IPS-18a (cell line): Measurements from ENCODE around the gene IL13.
"Not testable (repeated sequence)": the region's sequence is repeated elsewhere in the genome, so short reads cannot be mapped to it uniquely, and the experiment has no call there.

Experiments used
- H3K27ac ChIP-seq: one replicate; pipeline ENCODE4 v1.5.1; 2013; ENCODE audit warnings: low read length
- H3K27me3 ChIP-seq: one replicate; pipeline ENCODE4 v1.6.1; 2013; ENCODE audit warnings: mild to moderate bottlenecking, low read length; ENCODE audit not compliant: control insufficient read depth, insufficient read depth
- H3K36me3 ChIP-seq: one replicate; pipeline ENCODE4 v1.6.1; 2013; ENCODE audit warnings: low read depth, low read length; ENCODE audit not compliant: control insufficient read depth
- H3K4me1 ChIP-seq: one replicate; pipeline ENCODE4 v1.6.1; 2013; ENCODE audit warnings: low read depth, low read length; ENCODE audit not compliant: control insufficient read depth
- H3K4me3 ChIP-seq: one replicate; pipeline ENCODE4 v1.5.1; 2013; ENCODE audit warnings: low read length
- H3K9ac ChIP-seq: one replicate; pipeline ENCODE4 v1.6.1; 2013; ENCODE audit warnings: mild to moderate bottlenecking, low read length, moderate library complexity
- H3K9me3 ChIP-seq: one replicate; pipeline ENCODE4 v1.6.1; 2013; ENCODE audit warnings: low read depth, low read length; ENCODE audit not compliant: control insufficient read depth

IL13 gene

DNA sequence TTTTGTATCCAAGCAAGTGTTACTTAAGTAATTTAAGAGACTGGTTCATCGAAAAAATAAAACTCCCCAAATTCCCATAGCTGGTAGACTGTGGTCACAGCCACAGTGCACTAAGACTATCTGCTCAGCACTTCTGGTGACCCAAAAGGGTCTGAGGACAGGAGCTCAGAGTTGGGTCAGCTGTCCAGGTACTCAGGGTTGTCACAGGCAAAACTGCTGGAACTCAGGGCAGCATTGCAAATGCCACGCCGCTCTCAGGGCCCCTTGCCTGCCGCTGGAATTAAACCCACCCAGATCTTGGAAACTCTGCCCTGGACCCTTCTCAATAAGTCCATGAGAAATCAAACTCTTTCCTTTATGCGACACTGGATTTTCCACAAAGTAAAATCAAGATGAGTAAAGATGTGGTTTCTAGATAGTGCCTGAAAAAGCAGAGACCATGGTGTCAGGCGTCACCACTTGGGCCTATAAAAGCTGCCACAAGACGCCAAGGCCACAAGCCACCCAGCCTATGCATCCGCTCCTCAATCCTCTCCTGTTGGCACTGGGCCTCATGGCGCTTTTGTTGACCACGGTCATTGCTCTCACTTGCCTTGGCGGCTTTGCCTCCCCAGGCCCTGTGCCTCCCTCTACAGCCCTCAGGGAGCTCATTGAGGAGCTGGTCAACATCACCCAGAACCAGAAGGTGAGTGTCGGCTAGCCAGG is at the start of gene IL13:
TSS of gene IL13 (plus strand) at position 498 of the 705 bp plus-strand sequence. CDS start at position 512, 14 bp downstream.
- Histone ChIP-seq H3K9ac (no peak within 1 kb of the TSS), H3K27me3 (peaks cover 42% of the 10 kb centered on the region), H3K9me3 (no peaks in the 10 kb centered on the region), H3K4me3 (no peak within 1 kb of the TSS), H3K27ac (no peak within 1 kb of the TSS), H3K4me1 (no peaks in the 10 kb centered on the region), H3K36me3 (no peaks in the 10 kb centered on the region)

DNA sequence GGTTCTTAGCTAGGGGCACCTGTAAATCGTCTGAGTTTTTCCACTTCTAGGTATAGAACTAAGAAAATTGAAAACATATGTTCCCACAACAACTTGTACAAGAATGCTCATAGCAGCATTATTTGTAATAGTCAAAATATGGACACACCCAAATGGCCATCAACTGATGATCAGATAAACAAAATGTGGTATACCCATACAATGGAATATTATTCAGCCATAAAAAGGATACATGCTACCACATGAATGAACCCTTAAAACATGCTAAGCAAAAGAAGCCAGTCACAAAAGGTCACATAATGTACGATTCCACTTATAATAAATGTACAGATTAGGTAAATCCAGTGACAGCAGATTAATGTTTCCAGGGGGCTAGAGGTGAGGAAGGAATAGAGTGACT is 46.0 kb upstream of the IL13 start:
- no peak overlapping the region for H3K27ac ChIP-seq
- H3K9me3 ChIP-seq = peaks cover 5% of the 10 kb centered on the region
- no peak overlapping the region for H3K9ac ChIP-seq
- no peaks in the 10 kb centered on the region for H3K27me3 ChIP-seq
- no peak overlapping the region for H3K4me3 ChIP-seq
- H3K36me3 ChIP-seq = peaks cover 28% of the 10 kb centered on the region
- H3K4me1 ChIP-seq = no peaks in the 10 kb centered on the region

- peaks cover 5% of the 10 kb centered on the region for H3K9me3 ChIP-seq
- H3K36me3 ChIP-seq = peaks cover 30% of the 10 kb centered on the region
- no peaks in the 10 kb centered on the region for H3K4me1 ChIP-seq
- H3K27me3 ChIP-seq = no peaks in the 10 kb centered on the region
- H3K9ac ChIP-seq = no peak overlapping the region
- H3K27ac ChIP-seq = no peak overlapping the region
- H3K4me3 ChIP-seq = no peak overlapping the region
These were observed 45.1 kb upstream of the IL13 start for GRCh38 chr5:132612846-132613245.

- Histone ChIP-seq H3K36me3 (peaks cover 19% of the 10 kb centered on the region), H3K9me3 (no peaks in the 10 kb centered on the region)
These were observed 36.3 kb upstream of the IL13 start for GRCh38 chr5:132621699-132622098.

DNA sequence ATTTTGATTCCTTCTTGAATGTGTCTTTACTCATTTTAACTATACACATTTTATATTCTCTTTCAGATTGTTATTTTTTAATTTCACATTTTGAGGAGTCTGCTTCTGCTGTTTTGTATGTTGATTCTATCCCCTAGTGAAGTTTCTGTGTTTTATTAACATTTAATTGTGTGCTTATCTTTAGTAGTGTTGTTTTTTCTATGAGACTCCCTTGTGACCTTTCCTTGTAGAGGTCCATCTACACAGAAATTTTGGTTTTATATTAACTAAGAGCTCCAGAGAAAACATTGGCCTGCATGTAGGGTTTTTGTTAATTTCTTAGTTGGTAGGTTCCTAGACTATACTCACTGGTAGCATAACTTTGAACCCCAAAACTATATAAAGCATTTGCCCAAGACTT is 35.4 kb upstream of the IL13 start:
- no peaks in the 10 kb centered on the region for H3K4me1 ChIP-seq
- no peak overlapping the region for H3K9ac ChIP-seq
- no peaks in the 10 kb centered on the region for H3K27me3 ChIP-seq
- no peaks in the 10 kb centered on the region for H3K9me3 ChIP-seq
- no peak overlapping the region for H3K4me3 ChIP-seq
- H3K27ac ChIP-seq = no peak overlapping the region
- peaks cover 15% of the 10 kb centered on the region for H3K36me3 ChIP-seq

More at GRCh38 chr5:132621699-132622098, 36.3 kb upstream of the IL13 start:
- Histone ChIP-seq H3K4me1 (no peaks in the 10 kb centered on the region), H3K27me3 (no peaks in the 10 kb centered on the region), H3K9ac (no peak overlapping the region), H3K27ac (no peak overlapping the region), H3K4me3 (no peak overlapping the region)

- Histone ChIP-seq H3K27me3 (no peaks in the 10 kb centered on the region), H3K9me3 (no peaks in the 10 kb centered on the region), H3K27ac (no peak overlapping the region), H3K36me3 (no peaks in the 10 kb centered on the region), H3K9ac (no peak overlapping the region), H3K4me3 (no peak overlapping the region), H3K4me1 (no peaks in the 10 kb centered on the region)
These were observed 30.5 kb upstream of the IL13 start for GRCh38 chr5:132627470-132627869.

GRCh38 chr5:132628814-132629213 is 29.2 kb upstream of the IL13 start:
- Histone ChIP-seq H3K4me3 (no peak overlapping the region), H3K27me3 (no peaks in the 10 kb centered on the region), H3K27ac (no peak overlapping the region), H3K9me3 (no peaks in the 10 kb centered on the region), H3K4me1 (no peaks in the 10 kb centered on the region), H3K9ac (no peak overlapping the region), H3K36me3 (no peaks in the 10 kb centered on the region)

DNA sequence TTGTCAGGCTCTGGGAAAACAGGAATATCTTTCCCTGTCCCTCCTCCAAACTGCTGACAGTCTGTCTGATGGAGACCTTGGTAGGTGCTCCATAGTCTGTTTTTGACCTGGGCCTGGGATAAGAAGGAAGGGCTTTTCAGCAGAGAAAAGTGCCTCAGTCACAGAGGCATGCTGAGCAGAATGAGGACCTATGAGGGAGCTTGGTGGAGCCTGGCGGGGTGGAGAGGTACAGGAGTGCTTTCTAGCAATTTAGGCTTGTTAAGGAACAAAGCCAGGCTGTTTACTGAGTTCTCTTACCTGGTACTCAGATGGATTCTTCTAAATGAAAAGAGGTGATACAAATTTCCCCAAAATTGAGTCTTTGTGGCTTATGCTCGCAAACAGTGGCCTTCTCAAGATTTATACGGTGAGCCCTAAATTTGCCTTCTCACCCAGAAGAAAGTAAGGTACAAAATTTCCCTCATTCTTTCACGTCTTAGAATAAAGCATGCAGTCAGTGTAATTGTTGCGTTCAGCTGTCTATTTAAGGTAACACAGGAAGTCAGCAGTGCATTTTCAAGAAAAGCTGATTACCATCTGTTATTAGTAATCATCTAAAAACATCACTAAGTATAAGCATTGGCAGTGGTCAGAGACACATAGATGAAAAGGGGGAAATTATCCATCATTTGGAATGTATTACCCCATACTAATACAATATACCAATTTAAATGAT is 28.6 kb upstream of the IL13 start:
- H3K4me3 ChIP-seq = no peak overlapping the region
- no peak overlapping the region for H3K27ac ChIP-seq
- H3K9ac ChIP-seq = no peak overlapping the region
- no peaks in the 10 kb centered on the region for H3K36me3 ChIP-seq
- no peaks in the 10 kb centered on the region for H3K4me1 ChIP-seq
- no peaks in the 10 kb centered on the region for H3K9me3 ChIP-seq
- no peaks in the 10 kb centered on the region for H3K27me3 ChIP-seq

- H3K9ac ChIP-seq, H3K27me3 ChIP-seq: not testable (repeated sequence)
- peaks cover 13% of the 10 kb centered on the region for H3K36me3 ChIP-seq
These were observed 24.4 kb upstream of the IL13 start for GRCh38 chr5:132633587-132633986.

GRCh38 chr5:132635873-132636272 is 22.1 kb upstream of the IL13 start:
- H3K9me3 ChIP-seq = no peaks in the 10 kb centered on the region
- H3K27me3 ChIP-seq = no peaks in the 10 kb centered on the region
- H3K4me1 ChIP-seq = no peaks in the 10 kb centered on the region
- no peak overlapping the region for H3K27ac ChIP-seq
- H3K36me3 ChIP-seq = peaks cover 28% of the 10 kb centered on the region
- H3K9ac ChIP-seq = no peak overlapping the region
- no peak overlapping the region for H3K4me3 ChIP-seq

More at GRCh38 chr5:132633587-132633986, 24.4 kb upstream of the IL13 start:
- H3K4me1 ChIP-seq, H3K27ac ChIP-seq, H3K4me3 ChIP-seq, H3K9me3 ChIP-seq: not testable (repeated sequence)

DNA sequence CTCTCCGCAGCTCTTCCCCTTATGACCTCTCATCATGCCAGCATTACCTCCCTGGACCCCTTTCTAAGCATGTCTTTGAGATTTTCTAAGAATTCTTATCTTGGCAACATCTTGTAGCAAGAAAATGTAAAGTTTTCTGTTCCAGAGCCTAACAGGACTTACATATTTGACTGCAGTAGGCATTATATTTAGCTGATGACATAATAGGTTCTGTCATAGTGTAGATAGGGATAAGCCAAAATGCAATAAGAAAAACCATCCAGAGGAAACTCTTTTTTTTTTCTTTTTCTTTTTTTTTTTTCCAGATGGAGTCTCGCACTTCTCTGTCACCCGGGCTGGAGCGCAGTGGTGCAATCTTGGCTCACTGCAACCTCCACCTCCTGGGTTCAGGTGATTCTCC is 20.7 kb upstream of the IL13 start:
- Histone ChIP-seq H3K36me3 (peaks cover 33% of the 10 kb centered on the region), H3K4me3 (no peak overlapping the region)

GRCh38 chr5:132639706-132640130 is 18.3 kb upstream of the IL13 start:
- Histone ChIP-seq H3K9ac (no peak overlapping the region), H3K27ac (no peak overlapping the region), H3K27me3 (no peaks in the 10 kb centered on the region), H3K4me3 (no peak overlapping the region), H3K4me1 (peaks cover 9% of the 10 kb centered on the region), H3K9me3 (no peaks in the 10 kb centered on the region), H3K36me3 (peaks cover 41% of the 10 kb centered on the region)

More for the DNA sequence above, 20.7 kb upstream of the IL13 start:
- no peak overlapping the region for H3K27ac ChIP-seq
- H3K4me1 ChIP-seq = no peaks in the 10 kb centered on the region
- no peaks in the 10 kb centered on the region for H3K9me3 ChIP-seq
- H3K9ac ChIP-seq = no peak overlapping the region
- no peaks in the 10 kb centered on the region for H3K27me3 ChIP-seq
